Hypothalamus (tissue), 51 donors: ENCODE data around the gene SERPINA12.

Experiments used
- DNase-seq, 51 donors: peaks; one replicate each; lab custom pipeline; 2025; lab: John Stamatoyannopoulos, UW

The SERPINA12 gene

DNA sequence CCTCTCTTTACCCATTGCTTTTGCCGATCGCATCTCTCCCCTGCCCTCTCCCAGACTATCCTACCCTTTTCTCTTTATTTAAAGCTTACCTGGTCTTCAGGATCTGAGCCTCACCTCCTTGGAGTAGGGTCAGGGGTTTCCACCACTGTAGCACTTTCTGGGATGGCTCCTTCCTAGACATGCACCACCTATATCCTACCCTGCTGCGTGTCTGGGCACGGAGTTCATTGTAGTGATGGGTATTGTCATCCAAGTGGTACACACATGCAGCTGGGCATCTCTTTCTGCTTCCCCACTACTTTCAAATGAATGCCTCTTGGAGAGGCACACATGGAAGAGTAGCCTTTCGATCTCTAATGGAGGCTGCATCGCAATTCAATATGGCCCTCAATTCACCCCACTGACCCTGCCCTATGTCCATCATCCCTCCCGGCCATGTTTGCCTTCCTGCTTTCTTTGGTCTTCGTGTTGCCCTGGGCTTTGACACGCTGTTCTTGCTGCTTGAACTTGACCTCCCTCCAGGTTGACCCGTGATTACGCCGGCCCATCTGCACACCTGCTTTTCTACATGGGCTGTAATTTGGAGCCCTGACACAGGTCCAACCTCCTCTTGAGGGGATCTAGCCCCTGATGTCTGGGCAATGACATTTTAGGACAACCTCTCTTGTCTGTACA lies 67.6 kb downstream of the SERPINA12 start:
- no peak for DNase-seq

DNA sequence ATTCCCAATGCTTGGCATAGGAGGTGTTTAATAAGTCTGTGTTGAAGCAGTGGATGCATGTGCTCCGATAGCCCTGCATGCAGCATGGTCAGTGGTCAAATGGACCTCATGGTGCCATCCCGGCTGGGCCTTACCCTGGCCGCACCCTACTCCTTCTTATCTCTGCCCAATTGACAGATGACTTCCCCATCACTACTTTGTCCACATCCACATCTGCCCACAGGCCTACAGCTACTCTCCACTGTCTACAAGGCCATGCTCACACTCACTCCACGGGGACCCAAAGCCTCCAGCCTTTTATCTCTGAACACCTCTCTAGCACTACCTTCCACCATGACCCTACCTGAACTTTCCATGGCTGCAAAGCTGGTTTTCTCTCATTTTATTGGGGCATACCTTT lies 68.1 kb downstream of the SERPINA12 start:
- no peak for DNase-seq

DNA sequence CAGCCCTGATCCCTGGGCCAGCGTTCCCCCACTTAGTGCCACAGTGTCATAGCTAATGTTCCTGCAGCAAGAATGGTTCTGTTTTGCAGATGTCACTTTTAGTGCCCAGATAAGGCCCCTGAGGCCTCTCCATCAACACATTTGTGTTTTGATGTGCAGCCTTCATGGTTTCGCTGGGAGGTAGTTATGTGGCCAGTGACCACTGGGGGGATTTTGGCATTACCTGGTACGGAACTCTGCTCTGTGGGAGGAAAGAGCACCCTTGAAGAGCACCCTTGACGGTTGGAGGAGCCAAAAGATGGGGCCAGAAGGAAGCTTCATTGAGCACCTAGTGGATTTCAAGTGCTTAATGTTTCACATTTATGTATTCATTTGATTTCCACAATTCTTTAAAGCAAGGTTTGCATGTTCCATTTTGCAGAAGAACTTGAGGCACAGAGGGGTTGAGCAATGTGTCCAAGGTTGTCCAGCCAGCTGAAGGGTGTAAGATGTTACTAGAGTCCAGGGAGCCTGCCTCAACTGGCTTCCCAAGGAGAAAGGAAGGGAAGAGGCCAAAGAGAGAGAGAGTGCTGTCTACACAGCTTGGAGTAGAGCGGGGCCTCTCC lies 69.7 kb downstream of the SERPINA12 start:
- DNase-seq = no peak
